Fibroblast of the aortic adventitia (primary cell): ENCODE data around the gene WASHC2A. TPM values are rescaled to one million over a fixed set of nuclear protein-coding genes. Genes with fewer than 3 reads are reported as not detected.
"Not testable (repeated sequence)": the region's sequence is repeated elsewhere in the genome, so short reads cannot be mapped to it uniquely, and the experiment has no call there.

ENCODE experiments used
- DNase-seq: peaks from one replicate; pipeline ENCODE4 v3.0.0-alpha.2; 2010; ENCODE audit warnings: low read depth
- H3K4me3 ChIP-seq: 2 replicates; pipeline ENCODE4 v1.5.1; 2011; ENCODE audit warnings: low read depth, mild to moderate bottlenecking, control low read depth, low read length, moderate library complexity
- CTCF ChIP-seq: IDR thresholded peaks from 2 replicates; pipeline ENCODE4 v1.5.1; 2011; ENCODE audit warnings: mild to moderate bottlenecking, low read length, control low read depth, inconsistent platforms; ENCODE audit not compliant: insufficient read depth
- total RNA-seq: library from RNA; depleted of rRNA; stranded (reverse); fragments of >200 nt; gene quantifications from 2 replicates; pipeline ENCODE4 v1.2.3, GENCODE V29; 2012; ENCODE audit warnings: low replicate concordance

Gene WASHC2A
- total RNA-seq, 1 donor, result 52.1 TPM

DNA sequence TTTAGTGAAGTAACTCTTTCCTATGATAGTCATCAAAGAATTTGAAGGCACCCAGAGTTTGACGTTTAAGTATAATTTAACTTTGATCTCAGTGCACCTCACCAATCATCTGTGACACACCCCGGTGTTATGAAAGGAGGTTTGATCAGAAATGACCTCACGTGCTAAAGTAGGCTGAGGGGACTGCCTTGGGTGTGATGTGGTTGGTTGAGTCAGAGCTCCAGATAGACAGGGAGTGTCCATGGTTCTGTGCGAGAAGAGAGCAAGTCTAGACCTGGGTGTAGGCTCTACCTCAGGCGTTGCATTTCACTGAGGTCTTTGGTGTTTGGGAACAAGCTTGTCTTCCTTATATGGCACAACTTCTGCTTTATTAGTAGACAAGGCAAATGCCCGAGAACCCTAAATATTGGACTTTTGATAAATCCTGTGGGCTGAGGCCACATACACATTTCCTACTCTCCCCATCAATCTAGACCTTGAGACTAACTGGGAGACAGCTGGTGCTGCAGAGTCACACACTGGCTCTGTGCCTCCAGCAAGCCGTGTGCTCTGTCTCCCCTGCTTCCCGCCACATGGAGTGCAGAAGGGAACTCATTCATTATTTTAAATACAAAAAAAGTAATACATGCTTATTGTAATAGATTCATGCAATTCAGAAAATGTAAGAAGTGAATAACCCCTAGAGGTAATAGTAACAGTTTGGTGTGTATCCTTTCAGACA, 63.7 kb downstream of the WASHC2A start:
- DNase-seq, result not testable (repeated sequence)

DNA sequence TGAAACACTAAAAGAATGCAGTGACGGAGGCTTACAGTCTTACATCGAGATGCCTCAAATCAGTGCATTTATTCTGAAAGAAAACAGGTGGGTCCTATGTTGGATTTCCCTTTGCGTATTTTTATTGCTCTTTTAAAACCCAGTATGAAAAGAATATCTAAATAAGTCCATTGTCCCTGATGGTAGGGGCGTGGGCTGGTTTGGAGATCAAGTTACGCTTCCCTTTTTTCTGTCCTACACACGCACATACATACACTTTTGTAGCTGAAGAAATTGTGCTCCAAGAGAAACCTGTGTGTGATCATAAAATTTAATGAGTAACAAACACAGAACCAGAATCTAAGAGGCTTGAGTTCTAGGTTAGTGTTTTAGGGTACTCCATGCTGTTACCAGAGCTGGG, 64.6 kb downstream of the WASHC2A start:
- DNase-seq, H3K4me3 ChIP-seq: not testable (repeated sequence)

More for the DNA sequence above, 63.7 kb downstream of the WASHC2A start:
- not testable (repeated sequence) for H3K4me3 ChIP-seq

GRCh38 chr10:50132841-50133240, 65.1 kb downstream of the WASHC2A start:
- H3K4me3 ChIP-seq, DNase-seq: not testable (repeated sequence)

GRCh38 chr10:50143512-50144174, 75.9 kb downstream of the WASHC2A start:
- not testable (repeated sequence) for H3K4me3 ChIP-seq, DNase-seq

GRCh38 chr10:50145575-50145974, 77.8 kb downstream of the WASHC2A start:
- H3K4me3 ChIP-seq, result not testable (repeated sequence)
- DNase-seq, result peak; percentile 4

DNA sequence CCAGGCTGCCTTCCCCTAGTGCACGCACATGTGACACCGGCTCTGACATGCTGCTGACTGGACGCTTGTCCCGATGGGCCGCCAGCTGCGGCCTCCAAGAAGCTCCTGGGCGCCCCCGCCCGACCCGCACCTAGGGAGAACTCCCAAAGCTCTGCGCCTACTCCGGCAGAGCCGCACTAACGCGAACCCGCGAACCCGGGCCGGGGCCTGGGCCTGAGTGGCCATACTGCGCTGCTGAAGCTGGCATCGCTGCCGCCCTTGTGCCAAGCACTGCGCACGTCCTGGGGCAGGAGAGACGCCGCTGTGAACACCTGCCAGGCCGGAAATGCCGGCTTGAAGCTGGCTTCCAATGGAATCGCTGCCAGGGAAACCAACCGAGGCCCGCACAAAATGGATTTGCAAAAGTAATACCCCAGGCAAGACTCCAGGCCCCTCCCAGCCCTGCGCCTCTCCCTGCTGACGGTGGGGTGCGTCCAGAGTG, 85.1 kb downstream of the WASHC2A start:
- DNase-seq, result no peak
- no peak for TF ChIP-seq CTCF
- H3K4me3 ChIP-seq, result no peak overlapping the region

- H3K4me3 ChIP-seq, DNase-seq: not testable (repeated sequence)
These were observed 90.1 kb downstream of the WASHC2A start for GRCh38 chr10:50157868-50158267.

- not testable (repeated sequence) for H3K4me3 ChIP-seq
- DNase-seq, result peak; percentile 13
These were observed 92.1 kb downstream of the WASHC2A start for GRCh38 chr10:50159856-50160255.

DNA sequence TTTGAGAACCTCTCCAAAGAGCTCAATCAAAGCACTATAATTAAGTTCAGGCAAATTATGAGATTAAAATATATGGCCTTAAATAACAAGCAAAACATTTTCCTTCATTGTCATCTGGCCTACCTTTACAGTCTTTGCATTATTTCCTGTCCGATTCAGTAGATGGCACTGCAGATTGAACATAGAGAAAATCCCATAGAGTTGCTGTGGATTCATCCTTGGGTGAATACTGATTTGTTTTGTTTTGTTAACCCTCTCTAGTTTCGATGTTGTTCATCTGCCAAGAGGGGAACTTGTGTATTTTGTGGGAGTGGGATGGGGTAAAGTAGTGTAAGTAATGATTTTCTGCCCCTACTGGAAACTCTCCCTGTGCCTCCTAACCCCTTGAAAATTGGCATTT, 97.3 kb downstream of the WASHC2A start:
- peak; percentile 20 for DNase-seq
- H3K4me3 ChIP-seq, result not testable (repeated sequence)

GRCh38 chr10:50167833-50168232, 100.1 kb downstream of the WASHC2A start:
- H3K4me3 ChIP-seq, DNase-seq: not testable (repeated sequence)

- peak; percentile 43 for DNase-seq
- not testable (repeated sequence) for H3K4me3 ChIP-seq
These were observed 101.8 kb downstream of the WASHC2A start for GRCh38 chr10:50169506-50169905.

- DNase-seq, result peak; percentile 44
- H3K4me3 ChIP-seq, result not testable (repeated sequence)
These were observed 107.2 kb downstream of the WASHC2A start for GRCh38 chr10:50174788-50175525.

Other genes with a start within 250 kb of the WASHC2A start
- gene PARG, start 125.9 kb upstream of the WASHC2A start, total RNA-seq, result 16.0 and 33.3 TPM in 2 replicates
- 15.8 and 17.2 TPM in 2 replicates for gene TIMM23B, start 125.9 kb upstream of the WASHC2A start, total RNA-seq
- gene AGAP6, start 79.5 kb upstream of the WASHC2A start, total RNA-seq, result 2.2 and 3.8 TPM in 2 replicates
- gene ASAH2, start 183.6 kb downstream of the WASHC2A start, total RNA-seq, result 0.25 and 1.5 TPM in 2 replicates